ENCODE data around the gene PRSS57.

The PRSS57 gene

GRCh38 chr19:642767-643727 lies 52.2 kb downstream of the PRSS57 start:
- DNase-seq (ENCODE audit: low read depth): no peak
- TF ChIP-seq CTCF (IDR thresholded peaks at IDR 0.05; ENCODE audit: control insufficient read depth, extremely low read depth, insufficient read depth): no peak
- H3K4me3 ChIP-seq (ENCODE audit: low read depth, low read length): no peak overlapping the region

GRCh38 chr19:641702-642101 lies 53.5 kb downstream of the PRSS57 start:
- no peak for DNase-seq (ENCODE audit: low read depth)
- H3K4me3 ChIP-seq (ENCODE audit: low read depth, low read length): no peak overlapping the region
- TF ChIP-seq CTCF (IDR thresholded peaks at IDR 0.05; ENCODE audit: control insufficient read depth, extremely low read depth, insufficient read depth): no peak

GRCh38 chr19:640606-641189 lies 54.6 kb downstream of the PRSS57 start:
- no peak for DNase-seq (ENCODE audit: low read depth)
- no peak overlapping the region for H3K4me3 ChIP-seq (ENCODE audit: low read depth, low read length)
- TF ChIP-seq CTCF (IDR thresholded peaks at IDR 0.05; ENCODE audit: control insufficient read depth, extremely low read depth, insufficient read depth): no peak

- TF ChIP-seq CTCF (IDR thresholded peaks at IDR 0.05; ENCODE audit: control insufficient read depth, extremely low read depth, insufficient read depth): no peak
- DNase-seq (ENCODE audit: low read depth): no peak
- peak overlapping the region; percentile 23 for H3K4me3 ChIP-seq (ENCODE audit: low read depth, low read length)
These were observed 55.1 kb downstream of the PRSS57 start for GRCh38 chr19:640161-640558.

GRCh38 chr19:639253-640160 lies 55.7 kb downstream of the PRSS57 start, which contains the start of gene FGF22:
TSS of gene FGF22 (plus strand) at chr19:639879. CDS start at chr19:639926, 47 bp downstream.
- DNase-seq (ENCODE audit: low read depth): peak; percentile 8
- TF ChIP-seq CTCF (IDR thresholded peaks at IDR 0.05; ENCODE audit: control insufficient read depth, extremely low read depth, insufficient read depth): no peak
- peak within 1 kb of the TSS; percentile 44 for H3K4me3 ChIP-seq (ENCODE audit: low read depth, low read length)

GRCh38 chr19:638906-639252 lies 56.4 kb downstream of the PRSS57 start:
- TF ChIP-seq CTCF (IDR thresholded peaks at IDR 0.05; ENCODE audit: control insufficient read depth, extremely low read depth, insufficient read depth): no peak
- DNase-seq (ENCODE audit: low read depth): no peak
- no peak overlapping the region; the same call in 1 of the 2 replicates for H3K4me3 ChIP-seq (ENCODE audit: low read depth, low read length)

All from LNCaP clone FGC (cell line).